ENCODE results near the gene NOTCH2. TPM values are rescaled to one million over a fixed set of nuclear protein-coding genes. Genes with fewer than 3 reads are reported as not detected.

The NOTCH2 gene
- total RNA-seq, 3 donors from 2014 or later = 106 to 148 (median 123) TPM

DNA sequence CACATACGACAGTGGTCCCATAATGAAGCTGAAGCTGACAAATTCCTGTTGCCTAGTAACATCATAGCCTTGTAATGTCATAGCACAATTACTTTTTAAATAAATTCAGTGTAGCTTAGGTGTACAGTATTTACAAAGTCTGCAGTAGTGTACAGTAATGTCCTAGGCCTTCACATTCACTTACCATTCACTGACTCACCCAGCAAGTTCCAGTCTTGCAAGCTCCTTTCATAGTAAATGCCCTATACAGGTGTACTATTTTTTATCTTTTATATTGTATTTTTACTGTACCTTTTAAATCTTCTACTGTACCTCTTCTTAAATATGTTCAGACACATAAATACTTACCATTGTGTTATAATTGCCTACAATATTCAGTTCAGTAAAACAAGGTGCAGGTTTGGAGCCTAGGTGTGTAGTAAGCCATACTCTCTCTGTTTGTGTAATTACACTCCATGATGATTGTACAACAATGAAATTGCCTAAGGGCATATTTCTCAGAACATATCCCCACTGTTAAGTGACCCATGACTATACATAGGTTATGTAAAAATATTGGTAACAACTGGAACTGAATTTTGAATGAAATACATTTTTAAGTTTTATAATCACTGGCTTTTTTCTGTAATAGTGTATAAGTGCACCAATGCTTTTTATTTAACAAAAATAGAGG, 139.7 kb downstream of the NOTCH2 start:
- H3K27me3 ChIP-seq = no peaks in the 10 kb centered on the region
- intact Hi-C loops (cut with DNase I; ENCODE audit: low total_unique reads) = no loop called here
- no peak overlapping the region for H3K27ac ChIP-seq
- peaks cover 0 to 10% of the 10 kb centered on the region in 2 donors for H3K9me3 ChIP-seq
- no peaks in the 10 kb centered on the region for H3K4me1 ChIP-seq
- TF ChIP-seq CTCF (IDR thresholded peaks at IDR 0.05) = no peak
- no peak for TF ChIP-seq POLR2AphosphoS5 (IDR thresholded peaks at IDR 0.05)
- no peak for TF ChIP-seq POLR2A (IDR thresholded peaks at IDR 0.05)
- H3K36me3 ChIP-seq = peaks cover 13% of the 10 kb centered on the region
- H3K4me3 ChIP-seq = no peak overlapping the region
- DNase-seq (ENCODE audit: low spot score in 2 of 2) = no peak

DNA sequence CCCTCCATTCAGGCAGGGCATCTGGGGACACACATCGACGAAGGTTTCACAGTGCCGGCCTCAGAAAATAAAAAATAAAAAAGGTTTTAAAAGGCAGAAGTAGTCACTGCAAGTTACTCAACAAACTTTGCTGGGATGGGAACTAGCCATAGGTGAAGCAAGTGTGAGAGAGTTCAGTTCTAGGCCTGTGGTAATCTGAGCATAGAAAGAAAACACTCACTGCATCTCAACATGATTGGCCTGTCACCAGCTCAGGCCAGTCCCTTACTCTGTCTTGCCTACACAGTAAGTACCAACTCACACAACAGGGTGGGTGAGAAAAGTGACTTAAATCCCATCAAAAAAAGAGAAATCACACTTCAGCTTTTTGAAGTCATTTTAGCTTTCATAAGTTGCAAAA, 142.9 kb downstream of the NOTCH2 start:
- TF ChIP-seq POLR2AphosphoS5 (IDR thresholded peaks at IDR 0.05) (no peak), CTCF (IDR thresholded peaks at IDR 0.05) (no peak), POLR2A (IDR thresholded peaks at IDR 0.05) (no peak)
- no peak overlapping the region for H3K27ac ChIP-seq
- DNase-seq (ENCODE audit: low spot score in 2 of 2) = no peak
- no peaks in the 10 kb centered on the region for H3K36me3 ChIP-seq
- H3K9me3 ChIP-seq = no peaks in the 10 kb centered on the region
- intact Hi-C loops (cut with DNase I; ENCODE audit: low total_unique reads) = no loop called here
- no peaks in the 10 kb centered on the region for H3K4me1 ChIP-seq
- H3K27me3 ChIP-seq = no peaks in the 10 kb centered on the region
- H3K4me3 ChIP-seq = no peak overlapping the region

GRCh38 chr1:119924948-119925898, 144.2 kb downstream of the NOTCH2 start:
- no peaks in the 10 kb centered on the region for H3K27me3 ChIP-seq
- TF ChIP-seq CTCF (IDR thresholded peaks at IDR 0.05) (no peak), POLR2AphosphoS5 (IDR thresholded peaks at IDR 0.05) (no peak), POLR2A (IDR thresholded peaks at IDR 0.05) (no peak)
- no peak overlapping the region for H3K4me3 ChIP-seq
- no peak overlapping the region for H3K27ac ChIP-seq
- H3K36me3 ChIP-seq = no peaks in the 10 kb centered on the region
- no peaks in the 10 kb centered on the region for H3K4me1 ChIP-seq
- DNase-seq (ENCODE audit: low spot score in 2 of 2) = no peak
- intact Hi-C loops (cut with DNase I; ENCODE audit: low total_unique reads) = no loop called here
- no peaks in the 10 kb centered on the region for H3K9me3 ChIP-seq

- no peaks in the 10 kb centered on the region for H3K4me1 ChIP-seq
- intact Hi-C loops (cut with DNase I; ENCODE audit: low total_unique reads) = no loop called here
- DNase-seq (ENCODE audit: low spot score in 2 of 2) = no peak
- H3K36me3 ChIP-seq = peaks cover 8% of the 10 kb centered on the region
- no peak overlapping the region for H3K27ac ChIP-seq
- TF ChIP-seq CTCF (IDR thresholded peaks at IDR 0.05) (no peak), POLR2AphosphoS5 (IDR thresholded peaks at IDR 0.05) (no peak), POLR2A (IDR thresholded peaks at IDR 0.05) (no peak)
- H3K9me3 ChIP-seq = no peaks in the 10 kb centered on the region
- H3K27me3 ChIP-seq = no peaks in the 10 kb centered on the region
- no peak overlapping the region for H3K4me3 ChIP-seq
These were observed 149.1 kb downstream of the NOTCH2 start for GRCh38 chr1:119920104-119920968.

All from breast epithelium (tissue), 4 donors.